NOMO-1 treated with DMSO at 0.1 percent for 48 hours (cell line): ENCODE results near the gene IFNAR1.
A peak's percentile ranks its signal among the peaks of the same experiment; 100 is the strongest.

Experiments
- DNase-seq: peaks from one replicate; lab custom pipeline; 2025; ENCODE audit not compliant: unreplicated experiment; lab: John Stamatoyannopoulos, UW

The IFNAR1 gene

DNA sequence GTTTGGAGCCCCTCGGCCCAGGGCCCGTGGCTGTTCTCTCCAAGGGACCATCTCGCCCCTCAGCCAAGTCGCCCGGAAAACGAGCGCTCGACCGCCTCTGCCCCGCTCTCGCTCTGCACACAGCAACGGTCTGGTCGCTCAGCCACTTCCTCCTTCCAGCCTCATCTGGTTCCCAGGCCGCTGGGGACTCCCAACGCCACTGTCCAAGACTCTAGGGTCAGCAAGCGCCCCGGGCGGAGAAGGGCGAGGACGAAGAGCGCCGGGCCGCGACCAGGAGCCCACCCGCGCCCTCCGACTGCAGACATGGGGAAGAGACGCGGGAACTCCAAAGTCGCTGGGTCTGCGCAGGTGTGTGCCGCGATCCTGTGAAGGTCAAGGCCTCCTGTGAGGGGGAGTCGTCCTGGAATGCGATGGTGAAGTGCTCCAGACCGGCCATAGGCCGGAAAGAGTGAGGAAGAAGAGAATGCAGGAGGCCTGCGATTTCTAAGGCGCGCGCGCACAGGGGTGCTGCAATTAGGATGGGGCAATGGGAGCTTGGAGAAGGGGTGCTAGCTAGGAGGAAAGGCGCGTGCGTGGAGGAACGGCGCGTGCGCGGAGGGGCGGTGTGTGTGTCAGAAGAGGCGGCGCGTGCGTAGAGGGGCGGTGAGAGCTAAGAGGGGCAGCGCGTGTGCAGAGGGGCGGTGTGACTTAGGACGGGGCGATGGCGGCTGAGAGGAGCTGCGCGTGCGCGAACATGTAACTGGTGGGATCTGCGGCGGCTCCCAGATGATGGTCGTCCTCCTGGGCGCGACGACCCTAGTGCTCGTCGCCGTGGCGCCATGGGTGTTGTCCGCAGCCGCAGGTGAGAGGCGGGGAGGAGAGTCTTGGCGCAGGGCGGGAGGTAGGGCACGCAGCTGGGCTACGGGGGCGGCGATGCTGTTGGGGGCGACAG is at the start of gene IFNAR1:
TSS of gene IFNAR1 (plus strand) at position 680 of the 931 bp plus-strand sequence. CDS start at position 766, 86 bp downstream.
- peak; percentile 98 for DNase-seq

DNA sequence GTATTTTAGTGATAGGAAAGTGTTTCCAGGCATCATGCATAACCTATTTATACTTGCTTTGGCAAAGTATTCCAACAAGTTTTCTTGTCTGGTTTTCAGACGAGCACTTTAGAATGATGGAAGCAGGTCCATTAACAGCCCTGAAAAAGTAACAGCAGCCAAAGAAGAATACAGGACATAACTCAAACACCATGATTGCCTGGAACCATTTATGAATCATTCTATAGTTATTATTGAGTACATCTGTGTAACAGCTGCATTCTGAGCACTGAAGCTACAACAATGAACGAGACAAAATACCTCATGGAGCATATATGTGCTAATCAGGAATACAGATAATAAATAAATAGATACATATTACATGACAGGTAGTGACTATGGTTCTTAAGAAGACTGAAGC is 46.0 kb upstream of the IFNAR1 start:
- no peak for DNase-seq

DNA sequence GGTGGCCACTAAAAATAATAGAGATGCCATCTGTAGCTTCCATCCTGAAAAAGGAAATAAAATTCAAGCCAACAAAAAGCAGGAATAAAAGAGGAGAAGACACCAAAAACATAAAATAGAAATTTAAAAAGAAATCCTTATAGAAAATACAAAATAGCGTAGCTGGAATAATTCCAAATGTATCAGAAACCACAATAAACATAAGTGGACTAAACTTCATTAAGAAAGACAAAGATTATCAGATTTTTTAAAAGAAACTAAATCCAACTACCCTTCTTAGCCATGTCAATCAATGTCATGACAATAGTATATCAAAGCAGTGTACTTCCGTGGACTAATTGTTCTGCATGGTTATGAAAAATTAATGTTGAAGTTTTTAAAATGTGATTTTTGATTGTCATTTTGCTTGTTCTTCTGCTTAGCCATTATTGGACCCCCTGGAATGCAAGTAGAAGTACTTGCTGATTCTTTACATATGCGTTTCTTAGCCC is 45.4 kb upstream of the IFNAR1 start:
- no peak for DNase-seq

DNA sequence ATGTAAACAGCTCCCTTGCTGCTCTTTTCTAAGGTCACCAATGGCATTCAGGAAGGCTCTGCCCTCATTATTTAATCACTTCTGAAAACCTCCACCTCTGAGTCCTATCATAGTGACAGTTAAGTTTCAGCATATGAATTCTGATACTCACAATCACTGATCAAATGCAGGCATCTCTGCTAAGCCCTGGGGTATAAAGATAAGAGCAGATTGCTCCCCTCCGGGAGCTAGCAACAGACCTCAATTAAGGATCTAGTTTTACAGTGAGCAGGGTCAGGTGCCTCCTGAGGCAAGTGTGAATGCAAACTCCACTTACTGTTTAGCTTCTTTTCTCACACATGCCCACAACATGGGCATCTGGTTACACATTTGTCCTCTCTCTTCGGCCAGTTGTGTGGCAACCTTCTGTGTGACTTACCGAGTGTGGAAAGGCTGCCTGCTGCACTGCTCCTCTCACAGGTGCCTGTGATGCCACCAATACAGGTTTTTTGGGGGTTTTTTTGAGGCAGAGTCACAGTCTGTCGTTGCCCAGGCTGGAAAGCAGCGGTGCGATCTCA is 43.6 kb upstream of the IFNAR1 start:
- DNase-seq: no peak

DNA sequence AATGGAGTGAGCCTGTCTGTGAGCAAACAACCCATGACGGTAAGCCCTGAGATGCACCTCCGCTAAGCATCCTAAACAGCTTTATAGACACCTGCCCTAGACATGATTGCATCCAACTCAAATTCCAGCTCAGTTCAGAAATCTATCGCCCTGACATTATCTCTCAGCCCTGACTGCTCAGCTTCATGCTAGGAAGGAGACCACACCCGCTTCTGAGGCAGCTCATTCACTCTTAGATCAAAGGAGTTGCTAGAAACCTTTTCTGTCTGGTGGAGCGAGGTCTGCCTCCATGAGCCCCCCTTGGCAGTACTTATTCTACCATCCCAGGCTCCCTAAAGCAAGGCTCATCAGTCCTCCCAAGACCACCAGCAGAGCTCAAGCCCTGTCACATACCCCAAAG is 41.6 kb upstream of the IFNAR1 start:
- no peak for DNase-seq

DNA sequence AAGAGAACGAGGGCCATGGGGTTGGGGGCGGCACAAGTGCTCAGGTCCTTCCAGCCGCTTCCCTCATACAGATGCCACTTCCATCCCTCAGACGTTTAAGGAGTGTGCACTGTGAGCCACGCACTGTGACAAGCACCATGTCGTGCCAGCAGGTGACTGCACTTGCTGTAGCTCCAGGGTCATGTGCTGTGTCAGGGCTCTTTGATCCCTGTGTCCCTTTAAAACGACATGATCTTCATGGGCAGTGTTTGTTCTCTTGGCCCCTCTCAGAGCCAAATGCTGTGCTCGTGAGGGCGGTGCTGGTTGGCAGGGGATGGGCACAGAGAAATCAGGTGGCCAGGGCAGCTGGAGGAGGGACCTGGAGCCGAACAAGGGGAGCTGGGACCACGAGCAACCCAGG is 38.7 kb upstream of the IFNAR1 start:
- DNase-seq: no peak

DNA sequence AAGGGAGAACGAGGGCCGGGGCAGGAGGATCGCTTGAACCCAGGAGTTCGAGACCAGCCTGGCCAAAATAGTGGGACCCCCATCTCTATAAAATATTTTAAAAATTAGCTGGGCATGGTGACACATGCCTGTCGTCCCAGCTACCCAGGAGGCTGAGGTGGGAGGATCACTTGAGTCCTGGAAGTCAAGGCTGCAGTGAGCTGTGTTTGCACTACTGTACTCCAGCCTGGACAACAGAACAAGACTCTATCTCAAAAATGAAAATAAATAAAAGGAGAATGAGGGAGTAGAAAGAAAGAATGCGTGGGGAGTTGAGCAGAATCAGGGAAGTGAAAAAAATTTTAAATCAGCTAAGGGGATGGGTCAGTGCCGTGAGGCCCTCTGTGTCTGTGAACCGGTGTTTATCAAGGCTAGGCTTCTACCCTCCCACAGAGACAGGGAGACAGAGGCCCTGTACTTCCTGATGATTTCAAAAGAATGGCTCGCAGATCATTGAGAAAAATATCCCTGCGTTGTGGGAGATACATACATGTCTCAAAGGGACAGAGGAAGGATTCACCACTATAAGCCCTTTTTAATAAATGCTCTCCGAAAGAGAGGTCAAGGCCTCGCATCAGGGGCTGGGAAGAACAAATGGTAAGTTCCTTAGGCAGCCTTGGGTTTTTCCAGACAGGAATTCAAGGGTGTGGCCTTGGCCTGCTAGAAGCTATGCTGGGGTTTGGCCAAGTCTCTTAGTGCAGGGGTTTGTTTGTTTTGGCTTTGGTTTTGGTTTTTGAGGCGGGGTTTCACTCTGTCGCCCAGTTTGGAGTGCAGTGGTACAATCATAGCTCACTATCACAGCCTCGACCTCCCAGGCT is 37.9 kb upstream of the IFNAR1 start:
- no peak for DNase-seq

DNA sequence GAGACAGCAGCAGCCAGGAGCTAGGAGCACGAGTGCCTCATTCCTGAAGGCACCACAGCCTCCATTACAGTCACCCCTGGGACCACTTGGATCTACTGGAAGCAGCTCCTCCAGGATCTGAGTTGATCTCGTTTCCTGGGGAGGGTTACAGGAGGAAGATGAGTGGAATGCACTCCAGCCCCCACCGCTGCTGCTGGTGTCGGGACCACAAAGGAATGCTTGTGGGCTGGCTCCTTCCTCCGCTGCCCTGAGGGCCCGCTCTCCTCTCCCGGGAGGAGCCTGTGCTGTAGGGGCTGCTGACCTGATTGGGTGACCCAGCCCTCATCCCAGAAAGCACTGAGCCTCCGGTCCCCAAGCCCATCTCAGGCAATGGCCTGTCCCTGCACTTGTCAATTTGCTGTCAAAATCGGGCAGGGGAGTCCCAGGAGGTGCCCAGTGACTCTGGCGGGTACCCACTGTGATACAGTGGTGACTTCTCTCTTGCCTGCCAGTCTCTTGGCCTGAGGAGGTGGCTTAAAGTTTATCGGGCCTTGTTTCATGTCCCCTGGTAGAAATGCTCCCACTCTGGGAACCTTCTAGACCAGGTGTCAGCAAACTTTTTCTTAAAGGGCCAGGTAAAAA is 35.5 kb upstream of the IFNAR1 start:
- DNase-seq: no peak

DNA sequence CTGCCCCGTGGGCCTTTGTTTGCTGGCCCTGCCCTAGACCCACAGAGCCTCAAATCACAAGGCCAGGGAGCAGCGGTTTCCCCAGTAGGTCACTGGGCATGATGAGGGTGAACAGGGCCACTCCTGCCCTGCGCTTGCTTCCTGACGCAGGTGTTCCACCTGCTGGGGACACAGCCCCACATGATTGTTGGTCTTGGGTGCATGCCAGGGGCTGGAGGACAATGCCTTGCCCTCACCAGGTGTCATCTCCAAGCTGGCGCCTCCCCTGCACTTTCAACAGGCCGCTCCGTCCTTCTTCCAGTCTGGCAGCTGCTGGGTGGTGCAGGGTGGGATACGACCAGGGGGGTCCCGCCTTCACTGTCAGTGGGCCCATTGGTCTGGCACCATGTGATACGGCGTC is 34.3 kb upstream of the IFNAR1 start:
- no peak for DNase-seq

DNA sequence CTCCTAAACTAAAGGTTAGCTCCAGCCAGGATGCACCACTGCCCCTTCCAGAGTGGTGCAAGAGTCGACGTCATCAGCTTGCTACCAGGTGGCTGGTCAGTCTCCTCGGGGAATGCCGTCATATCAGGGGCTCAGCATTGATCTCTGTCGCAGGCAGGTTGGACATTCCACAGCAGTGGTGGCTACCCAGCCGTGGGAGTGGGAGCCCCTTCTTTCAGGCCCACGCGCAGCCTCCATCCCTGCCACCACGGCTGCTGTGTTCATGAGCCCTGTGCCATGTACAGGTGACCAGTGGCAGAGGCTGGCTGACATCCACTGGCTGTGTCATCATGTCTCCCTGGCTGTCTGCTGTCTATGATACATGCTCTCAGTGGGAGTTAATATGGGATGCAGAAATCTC is 33.1 kb upstream of the IFNAR1 start:
- DNase-seq: no peak

DNA sequence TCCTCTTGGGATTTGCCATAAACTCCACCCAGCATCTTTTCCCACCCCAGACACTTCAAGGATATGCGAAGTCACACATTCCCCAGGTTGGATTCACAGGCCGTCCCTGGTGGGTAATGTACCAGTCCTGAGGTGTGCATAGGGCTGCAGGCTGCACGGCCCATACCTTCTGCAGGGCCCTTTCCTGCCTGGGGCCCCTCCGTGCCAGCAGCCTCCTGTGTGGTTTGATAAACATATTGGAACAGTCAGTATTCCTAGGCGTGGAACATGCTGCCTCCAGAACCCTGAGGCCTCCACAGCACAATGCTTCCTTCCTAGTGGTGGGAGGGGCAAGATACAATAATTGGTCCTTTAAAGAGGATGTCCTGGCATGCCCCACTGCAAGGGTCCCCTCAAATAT is 32.0 kb upstream of the IFNAR1 start:
- no peak for DNase-seq

DNA sequence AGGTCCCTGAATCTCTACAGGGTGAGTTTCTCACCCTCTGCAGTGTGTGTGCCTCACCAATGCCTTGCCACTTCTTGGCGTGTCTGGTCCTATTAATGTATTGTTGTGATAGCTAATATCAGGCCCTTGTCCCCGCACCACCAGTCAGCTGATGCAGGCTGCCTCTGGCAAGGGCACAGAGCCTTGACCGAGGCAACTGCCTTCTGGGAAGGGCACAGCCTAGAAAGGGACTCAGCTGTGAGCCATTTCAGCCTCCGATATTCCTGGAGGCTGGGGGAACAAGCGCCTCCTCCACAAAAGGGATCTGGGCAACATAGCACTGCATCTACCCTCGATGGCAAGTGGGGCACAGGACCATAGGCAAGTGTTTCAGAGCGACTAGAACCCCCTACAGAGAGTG is 31.6 kb upstream of the IFNAR1 start:
- no peak for DNase-seq

DNA sequence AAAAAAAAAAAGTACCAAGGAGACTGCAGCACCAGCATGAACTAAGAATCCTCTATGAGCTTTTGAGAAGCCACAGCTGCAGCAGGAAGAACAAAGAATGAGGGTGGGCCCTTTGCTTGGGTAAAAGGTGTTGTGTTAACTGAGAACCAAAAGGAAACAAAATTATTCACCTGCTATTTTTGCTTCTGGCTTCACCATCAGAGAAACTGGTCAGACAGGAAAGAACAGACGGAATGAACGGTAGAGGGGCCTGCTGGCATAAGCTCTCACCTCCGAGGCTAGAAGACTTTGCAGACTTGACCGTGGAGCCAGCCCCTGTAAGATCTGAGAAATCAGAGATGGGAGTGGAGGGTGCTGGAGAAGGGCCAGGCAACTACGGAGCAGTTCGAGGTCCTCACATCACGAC is 31.0 kb upstream of the IFNAR1 start:
- no peak for DNase-seq

DNA sequence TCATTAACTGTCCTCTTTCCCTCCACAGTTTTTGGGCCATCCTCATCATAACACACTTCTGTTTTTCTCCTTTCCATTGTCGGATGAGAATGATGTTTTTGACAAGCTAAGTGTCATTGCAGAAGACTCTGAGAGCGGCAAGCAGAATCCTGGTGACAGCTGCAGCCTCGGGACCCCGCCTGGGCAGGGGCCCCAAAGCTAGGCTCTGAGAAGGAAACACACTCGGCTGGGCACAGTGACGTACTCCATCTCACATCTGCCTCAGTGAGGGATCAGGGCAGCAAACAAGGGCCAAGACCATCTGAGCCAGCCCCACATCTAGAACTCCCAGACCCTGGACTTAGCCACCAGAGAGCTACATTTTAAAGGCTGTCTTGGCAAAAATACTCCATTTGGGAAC is 28.6 kb upstream of the IFNAR1 start:
- DNase-seq: no peak

DNA sequence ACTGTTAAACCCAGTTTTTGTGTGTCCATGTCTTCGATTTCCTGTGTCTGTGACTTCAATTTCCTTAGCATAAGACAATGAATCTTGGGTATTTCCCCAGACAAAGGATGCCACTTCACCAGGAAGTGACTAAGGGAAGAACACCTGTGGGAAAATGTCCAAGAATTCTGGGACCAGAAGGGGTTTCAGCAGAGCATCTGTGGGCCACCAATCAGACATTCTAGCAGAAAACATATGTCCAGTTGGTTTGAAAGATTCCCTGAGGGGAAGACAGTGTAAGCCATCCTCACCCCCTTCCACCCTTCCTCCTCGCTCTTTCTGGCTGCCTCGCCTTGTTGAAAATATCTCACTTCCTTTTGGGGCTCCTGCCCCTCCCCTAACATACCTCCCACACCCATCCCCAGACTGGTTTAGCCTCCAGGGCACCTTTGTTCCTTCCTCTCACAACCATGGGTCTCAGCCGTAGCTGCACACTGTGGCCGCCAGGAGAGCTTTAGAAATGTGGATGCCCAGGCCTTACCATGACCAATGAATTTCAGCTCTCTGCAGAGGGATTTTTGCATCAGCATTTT is 25.5 kb upstream of the IFNAR1 start:
- peak; percentile 75 for DNase-seq

DNA sequence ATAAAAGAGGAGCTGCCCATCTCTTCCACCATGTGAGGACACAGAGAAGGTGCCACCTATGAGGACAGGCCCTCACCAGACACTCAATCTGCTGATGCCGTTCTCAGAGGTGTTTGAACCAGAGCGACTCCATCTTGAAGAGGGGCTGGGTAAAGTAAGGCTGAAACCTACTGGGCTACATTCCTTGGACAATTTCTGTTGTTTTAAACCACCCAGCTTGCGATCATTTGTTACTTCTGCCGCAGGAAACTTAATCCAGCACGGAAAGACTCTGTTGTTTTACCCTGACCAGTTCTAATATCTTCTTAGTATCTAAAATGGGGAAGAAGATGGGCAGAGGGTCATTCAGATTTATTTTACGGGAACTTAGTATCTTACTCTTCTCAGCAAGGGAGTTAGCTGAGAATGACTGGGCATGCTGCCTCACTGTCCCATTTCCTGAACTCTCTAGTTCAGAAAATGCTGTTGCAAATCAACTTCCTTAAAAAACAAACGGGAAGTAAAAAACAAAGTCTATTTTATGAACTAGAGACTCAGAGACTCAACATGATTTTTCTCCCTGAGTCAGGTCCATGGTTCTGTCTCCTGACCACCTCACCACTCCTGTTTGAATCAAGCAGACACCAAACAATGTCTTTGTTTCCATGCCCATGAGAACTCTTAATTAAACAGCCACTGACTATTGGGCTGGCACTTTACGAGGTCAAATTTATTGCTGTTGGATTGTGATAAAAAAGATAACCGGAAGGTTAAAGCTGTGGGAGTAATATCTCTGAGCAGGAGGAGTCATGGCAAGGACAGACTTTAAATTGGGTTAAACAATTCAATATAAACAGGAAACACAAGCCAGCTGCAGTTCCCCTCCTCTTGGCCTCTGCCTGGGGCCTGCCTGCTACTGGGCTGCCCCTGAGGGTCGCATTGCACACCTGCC is 23.8 kb upstream of the IFNAR1 start:
- peak; percentile 97 for DNase-seq

DNA sequence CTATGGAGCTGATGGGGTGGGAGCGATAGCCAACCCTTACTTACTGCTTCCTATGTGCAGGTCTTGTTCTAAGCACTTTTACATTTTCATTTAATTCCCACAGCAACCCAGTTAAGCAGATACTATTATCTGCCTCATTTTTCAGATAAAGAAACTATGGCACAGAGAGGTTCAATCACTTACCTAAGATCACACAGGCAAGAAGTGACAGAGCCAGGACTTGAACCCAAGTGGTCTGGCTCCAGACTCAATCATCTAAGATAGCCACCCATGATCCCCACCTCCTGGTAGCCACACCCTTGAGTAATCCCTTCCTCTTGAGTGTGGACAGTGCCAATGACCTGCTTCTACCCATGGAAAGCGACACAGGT is 23.2 kb upstream of the IFNAR1 start:
- DNase-seq: no peak

DNA sequence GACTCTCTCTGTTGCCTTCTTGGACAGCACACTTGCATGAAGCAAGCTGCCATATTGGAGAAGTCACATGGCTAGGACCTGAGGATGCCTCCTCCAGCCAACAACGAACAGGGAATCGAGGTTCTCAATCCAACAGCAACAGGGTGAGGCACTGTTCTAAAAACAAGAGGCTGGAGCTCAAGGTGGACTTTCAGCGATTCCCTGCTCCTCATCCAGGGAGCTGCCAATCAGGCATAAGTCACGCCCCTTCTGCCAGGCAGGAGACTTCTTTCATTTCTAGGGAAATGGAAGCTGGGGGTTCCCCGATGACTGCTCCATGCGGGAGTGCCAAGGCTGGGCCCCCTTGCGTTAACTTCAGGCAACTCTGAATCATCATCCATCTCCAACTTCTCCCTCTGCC is 22.7 kb upstream of the IFNAR1 start:
- no peak for DNase-seq

DNA sequence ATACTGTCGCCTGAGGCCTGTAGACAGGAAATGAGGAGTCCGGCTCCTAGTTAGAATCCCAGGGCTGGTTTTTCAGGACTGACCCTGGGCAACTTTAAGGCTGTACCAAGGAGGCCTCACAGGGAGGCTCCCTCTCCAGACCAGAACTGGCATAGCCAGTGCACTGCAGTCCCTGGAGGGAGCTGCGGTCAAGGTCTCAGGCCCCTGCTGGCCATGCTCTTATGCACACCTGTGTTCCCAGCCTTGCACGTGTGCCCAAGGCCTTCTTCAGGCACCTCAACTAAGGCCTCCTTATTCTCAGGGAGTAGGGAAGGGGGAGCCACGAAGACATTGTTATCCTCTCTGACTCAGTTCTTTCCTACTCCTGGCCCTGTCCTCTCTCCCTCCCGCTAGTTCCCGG is 22.0 kb upstream of the IFNAR1 start:
- DNase-seq: no peak

DNA sequence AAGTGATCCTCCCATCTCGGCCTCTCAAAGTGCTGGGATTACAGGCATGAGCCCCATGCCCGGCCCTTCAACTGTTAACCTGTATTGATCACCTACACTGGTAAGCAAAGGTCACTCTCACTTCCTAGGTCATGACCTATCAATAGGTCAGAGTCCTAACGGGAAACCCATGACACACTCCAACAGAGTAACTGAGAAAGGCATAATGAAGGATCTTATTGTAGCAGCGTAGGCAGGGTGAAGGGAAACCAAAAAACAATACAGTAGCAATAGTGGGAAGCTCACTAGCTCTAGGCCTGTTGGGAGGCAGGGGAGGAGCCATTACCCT is 19.5 kb upstream of the IFNAR1 start:
- no peak for DNase-seq
